Lower leg skin (tissue), 4 donors: ENCODE results near the gene IFT122. TPM values are rescaled to one million over a fixed set of nuclear protein-coding genes. Genes with fewer than 3 reads are reported as not detected.

Source experiments
- DNase-seq, 2 donors: peaks; one replicate each; pipeline ENCODE4 v3.0.0-alpha.2; 2019; ENCODE audit warnings: low spot score in 2 of 2
- H3K4me3 ChIP-seq: fragments of 200-600 bp; sonication (generic); 2 replicates; pipeline ENCODE4 v1.5.1; 2017; ENCODE audit warnings: mild to moderate bottlenecking, low read depth; ENCODE audit not compliant: poor library complexity, severe bottlenecking
- POLR2A ChIP-seq, 2 donors: fragments of 450-650 bp; IDR thresholded peaks; one replicate each; pipeline ENCODE4 v1.6.1; 2016 to 2017; ENCODE audit warnings: antibody characterized with exemption in 2 of 2, mild to moderate bottlenecking in 1 of 2, moderate library complexity in 1 of 2
- WGBS, 2 donors: methylation state at CpG; one replicate each; pipeline ENCODE4 v1.1.5; 2018; 5-methylcytosine and 5-hydroxymethylcytosine counted together
- intact Hi-C: fragments of 100-400 bp; cut with DNase I; formaldehyde crosslinking; loops from one replicate; pipeline ENCODE4 v1.15.0; 2023; ENCODE audit warnings: low total_unique reads
- total RNA-seq, 4 donors: library from RNA; depleted of rRNA; stranded (reverse); fragments of >200 nt; gene quantifications; one replicate each; pipeline ENCODE4 v1.1.0, GENCODE V29; 2016
- TF ChIP-seq, protein P1 (sequence below), 3 donors: fragments of 450-650 bp; IDR thresholded peaks; one replicate each; pipeline ENCODE4 v1.5.1; 2016; ENCODE audit warnings: antibody characterized with exemption in 3 of 3, mild to moderate bottlenecking in 3 of 3, moderate library complexity in 2 of 3

Gene IFT122
- total RNA-seq, 4 donors from 2014 or later, result 10.1 to 31.1 (median 22.5) TPM

- whole genome bisulfite sequencing, 2 donors, result 89 to 93% methylated on average over 7 of the region's 7 CpGs
Measured at GRCh38 chr3:129432036-129432435, 8.0 kb upstream of the IFT122 start.

DNA sequence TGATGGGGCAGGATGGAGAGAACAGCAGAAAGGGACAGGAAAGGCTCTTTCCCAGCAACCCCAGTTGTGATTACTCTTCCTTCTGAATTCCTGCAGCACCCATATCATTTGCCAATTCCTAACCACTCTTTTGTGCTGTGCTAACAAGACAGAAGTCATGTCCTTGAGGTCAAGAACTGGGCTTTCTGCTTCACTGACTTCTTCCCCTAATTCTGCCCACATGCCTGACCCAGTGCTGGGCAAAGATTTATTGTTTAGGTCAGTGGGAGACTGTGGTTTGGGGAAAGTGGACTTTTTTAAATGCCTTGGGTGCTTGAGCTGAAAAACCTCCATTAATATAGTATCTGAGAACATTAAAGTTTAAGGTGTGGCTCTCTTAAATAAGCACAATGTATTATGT, 7.4 kb upstream of the IFT122 start:
- TF ChIP-seq, protein P1, sequence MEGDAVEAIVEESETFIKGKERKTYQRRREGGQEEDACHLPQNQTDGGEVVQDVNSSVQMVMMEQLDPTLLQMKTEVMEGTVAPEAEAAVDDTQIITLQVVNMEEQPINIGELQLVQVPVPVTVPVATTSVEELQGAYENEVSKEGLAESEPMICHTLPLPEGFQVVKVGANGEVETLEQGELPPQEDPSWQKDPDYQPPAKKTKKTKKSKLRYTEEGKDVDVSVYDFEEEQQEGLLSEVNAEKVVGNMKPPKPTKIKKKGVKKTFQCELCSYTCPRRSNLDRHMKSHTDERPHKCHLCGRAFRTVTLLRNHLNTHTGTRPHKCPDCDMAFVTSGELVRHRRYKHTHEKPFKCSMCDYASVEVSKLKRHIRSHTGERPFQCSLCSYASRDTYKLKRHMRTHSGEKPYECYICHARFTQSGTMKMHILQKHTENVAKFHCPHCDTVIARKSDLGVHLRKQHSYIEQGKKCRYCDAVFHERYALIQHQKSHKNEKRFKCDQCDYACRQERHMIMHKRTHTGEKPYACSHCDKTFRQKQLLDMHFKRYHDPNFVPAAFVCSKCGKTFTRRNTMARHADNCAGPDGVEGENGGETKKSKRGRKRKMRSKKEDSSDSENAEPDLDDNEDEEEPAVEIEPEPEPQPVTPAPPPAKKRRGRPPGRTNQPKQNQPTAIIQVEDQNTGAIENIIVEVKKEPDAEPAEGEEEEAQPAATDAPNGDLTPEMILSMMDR (IDR thresholded peaks at IDR 0.05), result no peak
- no peak for TF ChIP-seq POLR2A (IDR thresholded peaks at IDR 0.05)
- H3K4me3 ChIP-seq, result no peak overlapping the region
- intact Hi-C loops, result no loop called here
- no peak for DNase-seq

More at GRCh38 chr3:129432036-129432435, 8.0 kb upstream of the IFT122 start:
- TF ChIP-seq, protein P1 (IDR thresholded peaks at IDR 0.05), result no peak
- no peak for DNase-seq
- intact Hi-C loops, result no loop called here
- no peak overlapping the region for H3K4me3 ChIP-seq

DNA sequence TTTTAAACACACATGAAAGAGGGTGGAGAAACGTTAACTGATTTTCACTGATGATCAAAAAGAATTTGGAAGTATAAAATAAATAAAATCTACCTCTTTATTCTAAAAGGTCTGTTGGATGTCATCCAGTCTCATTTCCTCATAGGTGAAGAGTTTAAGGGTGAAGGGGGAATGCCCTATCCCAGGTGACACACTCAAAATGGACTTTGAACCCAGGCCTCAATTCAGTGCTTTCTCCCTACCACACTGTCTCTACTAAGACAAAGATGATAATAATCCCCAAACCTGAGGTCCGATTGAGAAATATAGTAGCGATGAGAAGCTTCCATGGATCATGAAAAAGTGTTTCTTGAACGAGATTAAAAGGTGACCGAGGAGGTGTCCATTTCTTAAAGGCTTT, 6.5 kb upstream of the IFT122 start:
- TF ChIP-seq POLR2A (IDR thresholded peaks at IDR 0.05), result no peak
- TF ChIP-seq, protein P1 (IDR thresholded peaks at IDR 0.05), result no peak
- WGBS, 2 donors, result 92 to 93% methylated on average over 5 of the region's 5 CpGs

DNA sequence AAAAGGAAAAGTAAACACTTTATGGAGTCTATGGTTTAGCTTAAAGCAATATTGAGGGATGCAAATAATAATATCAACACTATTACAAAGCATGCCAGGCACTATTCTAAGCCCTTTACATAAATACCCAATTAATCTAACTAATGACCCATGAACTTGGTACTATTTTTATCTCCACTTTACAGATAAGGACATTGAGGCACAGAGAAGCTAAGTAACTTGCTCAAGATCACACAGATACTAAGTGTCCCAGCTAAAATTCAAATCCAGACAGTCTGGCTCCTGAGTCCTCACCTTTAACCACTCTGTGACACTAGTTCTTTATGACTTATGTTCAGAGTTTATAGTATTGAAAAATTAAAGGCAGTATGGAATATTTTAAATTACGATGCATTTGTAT, 5.9 kb upstream of the IFT122 start:
- TF ChIP-seq, protein P1 (IDR thresholded peaks at IDR 0.05), result no peak
- no peak for TF ChIP-seq POLR2A (IDR thresholded peaks at IDR 0.05)
- intact Hi-C loops, result no loop called here
- WGBS, 2 donors, result 97 to 99% methylated on average over 1 of the region's 1 CpG
- H3K4me3 ChIP-seq, result no peak overlapping the region
- DNase-seq, result no peak

More for the DNA sequence above, 6.5 kb upstream of the IFT122 start:
- intact Hi-C loops, result no loop called here
- DNase-seq, result no peak
- H3K4me3 ChIP-seq, result no peak overlapping the region

DNA sequence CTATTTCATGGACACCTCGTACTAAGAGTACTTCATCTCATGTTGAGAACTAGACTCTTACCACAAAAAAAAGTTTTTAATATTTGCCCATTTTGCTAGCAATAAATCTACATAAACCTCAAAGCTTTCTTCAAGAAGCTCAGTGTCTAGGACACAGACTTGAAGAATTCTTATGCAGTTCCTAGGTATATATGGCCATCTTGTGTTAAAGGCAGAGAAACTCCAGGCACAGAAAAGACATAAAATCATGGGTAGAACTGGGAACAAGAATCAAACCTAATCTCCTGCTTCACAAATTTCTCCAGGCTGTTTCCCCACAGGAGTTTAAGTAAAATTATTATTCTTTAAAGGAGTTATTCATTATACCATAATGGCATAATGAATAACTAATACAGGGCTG, 4.7 kb upstream of the IFT122 start:
- no peak overlapping the region for H3K4me3 ChIP-seq
- TF ChIP-seq, protein P1 (IDR thresholded peaks at IDR 0.05), result no peak
- TF ChIP-seq POLR2A (IDR thresholded peaks at IDR 0.05), result no peak
- 49 to 76% methylated on average over 1 of the region's 1 CpG for WGBS, 2 donors
- DNase-seq, result no peak
- intact Hi-C loops, result no loop called here

DNA sequence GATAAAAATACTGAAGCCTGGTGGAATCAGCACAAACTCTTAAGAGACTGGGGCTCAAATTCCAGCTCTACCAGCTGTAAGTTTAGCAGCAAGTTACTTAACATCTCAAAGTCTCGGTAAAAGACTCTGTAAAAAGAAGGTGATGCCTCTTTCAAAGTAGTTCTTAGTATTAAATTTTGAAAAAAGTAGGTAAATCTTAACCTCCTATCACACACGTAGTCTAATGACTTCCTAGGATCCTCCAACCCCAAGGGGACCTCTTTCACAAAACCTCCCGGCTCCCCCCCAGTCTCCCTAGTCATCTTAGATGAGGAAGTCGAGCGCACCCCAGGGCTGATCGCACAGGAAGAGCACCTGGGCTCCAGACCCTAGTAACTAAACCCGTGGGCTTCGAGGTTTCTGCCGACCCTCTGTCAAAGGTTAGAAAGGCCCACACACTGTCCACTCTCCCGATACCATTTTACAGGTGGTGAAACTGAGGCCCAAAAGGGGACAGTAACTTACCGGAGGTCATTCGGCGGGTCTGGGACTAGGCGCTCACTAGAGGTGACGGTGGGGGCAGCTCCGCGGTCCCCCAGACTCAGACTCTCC, 703 bp upstream of the IFT122 start:
- TF ChIP-seq, protein P1 (IDR thresholded peaks at IDR 0.05), result no peak
- no peak for TF ChIP-seq POLR2A (IDR thresholded peaks at IDR 0.05)
- peak overlapping the region; percentile 74 for H3K4me3 ChIP-seq
- intact Hi-C loops, result no loop called here
- WGBS, 2 donors, result 0 to 2% methylated on average over 10 to 17 of the region's 17 CpGs
- peak; percentile 42 to 89 for DNase-seq
